ENCODE measurements around the gene UGT1A10.

DNA sequence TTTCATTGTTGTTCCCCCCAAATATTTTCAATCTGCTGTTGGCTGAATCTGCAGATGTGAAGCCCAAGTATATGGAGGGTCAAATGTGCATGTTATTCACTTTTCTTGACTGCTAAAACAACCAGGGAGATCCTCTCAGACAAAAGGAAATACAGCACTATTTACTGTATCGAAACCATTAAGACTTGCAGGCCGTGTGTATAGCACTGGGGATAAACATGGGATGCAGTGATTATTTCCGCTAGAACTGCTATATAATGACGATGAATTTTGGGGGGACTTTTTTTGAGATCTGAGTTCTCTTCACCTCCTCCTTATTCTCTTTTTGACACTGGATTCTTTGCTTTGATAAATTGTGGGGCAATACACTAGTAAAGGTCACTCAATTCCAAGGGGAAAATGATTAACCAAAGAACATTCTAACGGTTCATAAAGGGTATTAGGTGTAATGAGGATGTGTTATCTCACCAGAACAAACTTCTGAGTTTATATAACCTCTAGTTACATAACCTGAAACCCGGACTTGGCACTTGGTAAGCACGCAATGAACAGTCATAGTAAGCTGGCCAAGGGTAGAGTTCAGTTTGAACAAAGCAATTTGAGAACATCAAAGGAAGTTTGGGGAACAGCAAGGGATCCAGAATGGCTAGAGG is 120.3 kb downstream of the UGT1A10 start:
- TF ChIP-seq, protein P1, sequence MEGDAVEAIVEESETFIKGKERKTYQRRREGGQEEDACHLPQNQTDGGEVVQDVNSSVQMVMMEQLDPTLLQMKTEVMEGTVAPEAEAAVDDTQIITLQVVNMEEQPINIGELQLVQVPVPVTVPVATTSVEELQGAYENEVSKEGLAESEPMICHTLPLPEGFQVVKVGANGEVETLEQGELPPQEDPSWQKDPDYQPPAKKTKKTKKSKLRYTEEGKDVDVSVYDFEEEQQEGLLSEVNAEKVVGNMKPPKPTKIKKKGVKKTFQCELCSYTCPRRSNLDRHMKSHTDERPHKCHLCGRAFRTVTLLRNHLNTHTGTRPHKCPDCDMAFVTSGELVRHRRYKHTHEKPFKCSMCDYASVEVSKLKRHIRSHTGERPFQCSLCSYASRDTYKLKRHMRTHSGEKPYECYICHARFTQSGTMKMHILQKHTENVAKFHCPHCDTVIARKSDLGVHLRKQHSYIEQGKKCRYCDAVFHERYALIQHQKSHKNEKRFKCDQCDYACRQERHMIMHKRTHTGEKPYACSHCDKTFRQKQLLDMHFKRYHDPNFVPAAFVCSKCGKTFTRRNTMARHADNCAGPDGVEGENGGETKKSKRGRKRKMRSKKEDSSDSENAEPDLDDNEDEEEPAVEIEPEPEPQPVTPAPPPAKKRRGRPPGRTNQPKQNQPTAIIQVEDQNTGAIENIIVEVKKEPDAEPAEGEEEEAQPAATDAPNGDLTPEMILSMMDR (IDR thresholded peaks at IDR 0.05): no peak
- TF ChIP-seq EZH2 (IDR thresholded peaks at IDR 0.05; ENCODE audit: borderline replicate concordance, insufficient read depth, low read depth, low read length, poor library complexity, severe bottlenecking): no peak
